ENCODE measurements around the gene PPM1M.

Gene PPM1M, protein sequence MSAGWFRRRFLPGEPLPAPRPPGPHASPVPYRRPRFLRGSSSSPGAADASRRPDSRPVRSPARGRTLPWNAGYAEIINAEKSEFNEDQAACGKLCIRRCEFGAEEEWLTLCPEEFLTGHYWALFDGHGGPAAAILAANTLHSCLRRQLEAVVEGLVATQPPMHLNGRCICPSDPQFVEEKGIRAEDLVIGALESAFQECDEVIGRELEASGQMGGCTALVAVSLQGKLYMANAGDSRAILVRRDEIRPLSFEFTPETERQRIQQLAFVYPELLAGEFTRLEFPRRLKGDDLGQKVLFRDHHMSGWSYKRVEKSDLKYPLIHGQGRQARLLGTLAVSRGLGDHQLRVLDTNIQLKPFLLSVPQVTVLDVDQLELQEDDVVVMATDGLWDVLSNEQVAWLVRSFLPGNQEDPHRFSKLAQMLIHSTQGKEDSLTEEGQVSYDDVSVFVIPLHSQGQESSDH

DNA sequence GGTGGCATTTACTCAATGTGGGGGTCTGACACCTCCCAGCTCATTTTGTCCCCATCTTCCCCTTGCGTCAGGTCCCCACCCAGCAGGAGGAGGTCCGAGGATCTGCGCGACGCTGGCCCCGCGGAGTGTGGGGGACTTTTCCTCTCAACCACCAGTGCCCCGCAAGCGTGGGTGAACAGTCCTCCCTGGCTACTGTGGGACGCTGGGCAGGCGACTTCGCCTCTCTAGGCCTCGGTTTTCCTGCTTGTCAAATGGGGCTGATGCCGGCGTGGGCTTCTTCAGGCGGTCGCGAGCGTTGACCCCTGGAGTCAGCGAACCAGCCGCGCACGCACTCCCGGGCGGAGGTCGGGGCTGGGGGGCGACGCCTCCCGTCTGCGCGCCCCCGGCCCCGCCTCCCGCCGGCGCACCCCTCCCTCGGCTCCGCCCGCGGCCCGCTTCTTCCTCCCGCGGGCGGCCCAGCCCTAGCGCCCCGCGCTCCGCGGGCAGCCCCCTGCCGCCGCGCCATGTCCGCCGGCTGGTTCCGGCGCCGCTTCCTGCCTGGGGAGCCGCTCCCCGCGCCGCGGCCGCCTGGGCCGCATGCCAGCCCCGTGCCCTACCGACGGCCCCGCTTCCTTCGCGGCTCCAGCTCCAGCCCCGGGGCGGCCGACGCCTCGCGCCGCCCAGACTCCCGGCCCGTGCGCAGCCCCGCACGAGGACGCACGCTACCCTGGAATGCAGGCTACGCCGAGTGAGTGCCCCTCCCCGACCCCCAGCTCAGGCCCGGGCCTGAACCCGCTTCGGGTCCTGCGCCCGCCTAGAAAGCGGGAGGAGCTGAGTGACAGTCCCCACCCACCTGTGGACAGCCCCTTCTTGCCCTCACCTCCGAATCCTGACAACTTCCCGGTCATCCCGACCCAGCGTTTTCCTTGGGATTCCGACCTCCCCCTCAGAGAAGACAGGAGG is at the start of gene PPM1M:
PPM1M (plus strand) TSS at position 438 of the 942 bp plus-strand sequence; CDS start at position 504, 66 bp downstream.
- peak; percentile 34 to 44 for ATAC-seq

GRCh38 chr3:52195823-52196331 is 49.7 kb upstream of the PPM1M start:
- no peak for ATAC-seq

DNA sequence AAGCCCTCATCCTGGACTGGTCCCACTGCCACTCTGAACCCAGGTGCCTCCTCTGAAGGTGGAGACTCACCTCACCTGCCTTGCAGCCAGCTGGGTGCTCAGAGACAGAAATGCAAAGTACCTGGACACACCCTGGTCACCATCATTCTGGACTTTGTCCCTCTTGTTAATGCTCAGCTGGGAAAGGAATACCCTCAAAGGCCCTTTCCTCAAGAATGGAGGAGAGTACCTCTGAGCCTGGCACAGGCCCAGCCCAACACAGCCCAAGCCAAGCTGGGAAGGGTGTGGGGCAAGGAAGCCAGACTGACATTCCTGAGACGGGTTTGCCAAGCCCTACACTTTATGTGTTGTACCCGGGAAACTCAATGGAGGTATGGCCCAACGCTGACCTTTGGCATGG is 48.6 kb upstream of the PPM1M start:
- ATAC-seq = no peak

- ATAC-seq = no peak
These were observed 48.1 kb upstream of the PPM1M start for GRCh38 chr3:52197499-52197841.

GRCh38 chr3:52197842-52198625 is 47.5 kb upstream of the PPM1M start, which contains the start of gene ALAS1:
TSS of gene ALAS1 (plus strand) at chr3:52198160. CDS start at chr3:52199242, 1,082 bp downstream.
- ATAC-seq = peak; percentile 93 to 94

GRCh38 chr3:52198643-52199608 is 46.6 kb upstream of the PPM1M start:
- ATAC-seq = no peak

- no peak for ATAC-seq
These were observed 44.4 kb upstream of the PPM1M start for GRCh38 chr3:52200981-52201679.

DNA sequence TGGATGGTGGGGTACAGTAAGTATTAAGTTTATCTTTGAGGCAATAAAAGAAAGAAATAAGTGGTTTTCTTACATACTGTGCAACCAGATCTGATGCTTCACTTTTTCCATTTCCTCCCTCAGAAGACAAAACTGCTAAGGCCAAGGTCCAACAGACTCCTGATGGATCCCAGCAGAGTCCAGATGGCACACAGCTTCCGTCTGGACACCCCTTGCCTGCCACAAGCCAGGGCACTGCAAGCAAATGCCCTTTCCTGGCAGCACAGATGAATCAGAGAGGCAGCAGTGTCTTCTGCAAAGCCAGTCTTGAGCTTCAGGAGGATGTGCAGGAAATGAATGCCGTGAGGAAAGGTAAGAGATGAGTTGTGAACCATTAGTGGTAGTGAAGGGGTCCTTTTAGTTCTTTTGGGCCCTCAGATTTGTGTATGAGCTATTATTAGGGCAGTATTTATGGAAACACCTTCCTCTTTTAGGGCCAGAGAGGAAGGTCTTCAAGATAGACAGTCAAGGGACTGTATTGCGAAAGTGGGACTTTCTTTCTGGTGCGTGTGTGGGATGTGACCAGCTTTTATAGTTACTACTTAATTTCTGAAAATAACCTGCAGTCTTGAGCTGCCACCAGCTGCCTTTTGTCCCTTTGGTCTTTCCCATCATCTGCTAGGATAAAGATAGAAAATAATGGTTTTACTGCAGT is 43.0 kb upstream of the PPM1M start:
- ATAC-seq = no peak

DNA sequence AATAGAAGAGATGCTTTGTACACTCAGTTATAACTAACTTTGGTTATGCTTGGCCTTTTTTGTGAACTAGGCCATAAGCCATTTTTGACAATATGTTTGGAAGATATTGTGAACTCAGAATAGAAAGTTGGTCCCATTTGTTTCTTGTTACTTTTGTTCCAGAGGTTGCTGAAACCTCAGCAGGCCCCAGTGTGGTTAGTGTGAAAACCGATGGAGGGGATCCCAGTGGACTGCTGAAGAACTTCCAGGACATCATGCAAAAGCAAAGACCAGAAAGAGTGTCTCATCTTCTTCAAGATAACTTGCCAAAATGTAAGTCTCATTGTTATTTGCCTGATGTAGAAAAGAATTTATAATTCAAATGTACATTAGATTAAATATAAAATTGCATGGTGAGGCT is 41.9 kb upstream of the PPM1M start:
- no peak for ATAC-seq

- ATAC-seq = peak; percentile 61 to 71
These were observed 41.1 kb upstream of the PPM1M start for GRCh38 chr3:52204337-52205073.

DNA sequence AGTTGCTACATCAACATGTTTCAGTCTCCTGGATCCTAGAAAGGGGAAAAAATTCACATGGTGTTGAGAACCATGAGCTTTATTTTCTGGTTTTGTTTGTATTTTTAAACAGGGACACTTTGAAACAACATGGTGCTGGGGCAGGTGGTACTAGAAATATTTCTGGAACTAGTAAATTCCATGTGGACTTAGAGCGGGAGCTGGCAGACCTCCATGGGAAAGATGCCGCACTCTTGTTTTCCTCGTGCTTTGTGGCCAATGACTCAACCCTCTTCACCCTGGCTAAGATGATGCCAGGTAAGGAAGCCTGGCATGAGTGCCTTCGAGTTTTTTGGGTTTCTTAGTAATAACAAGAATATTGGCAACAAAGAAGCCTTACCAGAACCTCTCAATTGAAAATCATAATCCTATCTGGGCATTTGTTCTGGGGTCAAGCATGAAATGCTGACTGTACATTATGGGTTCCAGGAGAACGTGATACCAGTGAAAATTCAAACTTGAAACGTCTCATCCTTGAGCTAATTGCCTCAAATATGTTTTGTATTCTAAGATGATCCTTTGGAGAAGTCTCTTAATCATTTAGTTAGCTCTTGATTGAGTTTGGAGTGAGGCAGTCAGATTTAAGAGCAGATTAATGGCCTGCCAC is 39.7 kb upstream of the PPM1M start:
- no peak for ATAC-seq

GRCh38 chr3:52208556-52208955 is 37.0 kb upstream of the PPM1M start:
- no peak for ATAC-seq

- no peak for ATAC-seq
These were observed 35.5 kb upstream of the PPM1M start for GRCh38 chr3:52210037-52210436.

GRCh38 chr3:52210550-52211046 is 35.0 kb upstream of the PPM1M start:
- no peak for ATAC-seq

GRCh38 chr3:52211268-52211891 is 34.2 kb upstream of the PPM1M start:
- ATAC-seq = no peak

GRCh38 chr3:52213005-52213404 is 32.6 kb upstream of the PPM1M start:
- no peak for ATAC-seq

- ATAC-seq = no peak
These were observed 31.7 kb upstream of the PPM1M start for GRCh38 chr3:52213901-52214300.

- ATAC-seq = no peak
These were observed 30.2 kb upstream of the PPM1M start for GRCh38 chr3:52215351-52215750.
